GM12873 (cell line): Measurements from ENCODE around the gene ABR.

Source experiments
- CTCF ChIP-seq: IDR thresholded peaks from 2 replicates; pipeline ENCODE4 v1.5.1; 2012; ENCODE audit warnings: low read depth, mild to moderate bottlenecking, moderate library complexity, low read length, control low read depth; ENCODE audit not compliant: insufficient read depth; ENCODE audit errors: missing control alignments

ABR gene

GRCh38 chr17:1224330-1224729 is 44.5 kb upstream of the ABR start:
- TF ChIP-seq CTCF = no peak

- no peak for TF ChIP-seq CTCF
These were observed 43.9 kb upstream of the ABR start for GRCh38 chr17:1223662-1224061.

- no peak for TF ChIP-seq CTCF
These were observed 42.5 kb upstream of the ABR start for GRCh38 chr17:1222321-1222720.

GRCh38 chr17:1221209-1221608 is 41.4 kb upstream of the ABR start:
- no peak for TF ChIP-seq CTCF

GRCh38 chr17:1220346-1220745 is 40.6 kb upstream of the ABR start:
- no peak for TF ChIP-seq CTCF

- no peak for TF ChIP-seq CTCF
These were observed 37.3 kb upstream of the ABR start for GRCh38 chr17:1217089-1217385.

GRCh38 chr17:1216217-1217088 is 36.7 kb upstream of the ABR start:
- TF ChIP-seq CTCF = no peak
